ENCODE measurements around the gene ZNF692. TPM values are rescaled to one million over a fixed set of nuclear protein-coding genes. Genes with fewer than 3 reads are reported as not detected.

ZNF692 gene
- total and polyA plus RNA-seq, 2 donors (not counting 3 experiments of a cell fraction or from before 2014, with no cell fraction given): 32.6 to 36.6 TPM

DNA sequence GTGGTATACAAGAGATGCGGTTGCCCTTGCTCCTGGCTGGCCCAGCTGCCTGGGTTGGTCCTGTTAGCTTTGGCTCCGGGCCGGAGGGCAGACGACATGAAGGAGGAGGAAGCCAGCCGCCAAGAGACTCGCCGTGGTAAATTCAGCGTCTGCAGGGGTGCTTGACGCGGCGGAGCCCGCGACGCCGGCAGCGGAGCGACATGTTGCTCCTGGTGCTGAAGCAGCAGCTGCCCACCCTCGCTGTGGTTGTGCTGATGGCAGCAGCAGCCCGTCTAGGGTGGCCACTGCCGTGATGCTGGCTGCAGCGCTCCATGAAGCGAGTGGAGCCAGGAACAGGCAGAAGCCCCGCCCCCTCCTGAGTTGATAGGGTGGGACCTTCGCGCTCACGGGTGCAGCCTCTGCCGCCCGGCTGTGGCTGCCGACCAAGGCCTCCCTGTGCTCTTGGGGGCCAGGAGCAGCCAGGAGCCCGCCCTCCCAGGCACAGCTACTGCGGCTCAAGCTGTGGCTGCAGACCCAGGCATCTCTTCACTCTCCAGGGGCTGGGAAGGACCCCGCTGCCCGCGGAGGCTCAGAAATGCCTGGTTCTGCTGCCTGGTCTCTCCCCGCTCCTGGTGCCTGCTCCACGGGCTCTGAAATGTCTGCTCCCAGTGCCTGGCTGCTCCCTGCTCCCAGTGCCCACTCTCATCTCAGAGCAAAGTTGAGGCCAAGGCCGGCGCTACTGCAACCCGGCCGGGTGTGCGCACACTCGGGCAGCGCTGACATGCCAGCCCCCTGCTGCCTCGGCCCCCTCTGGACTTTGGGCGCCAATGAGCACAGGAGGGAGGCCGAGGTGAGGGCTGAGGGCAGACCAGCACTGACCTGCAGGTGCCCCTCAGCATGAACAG is 4.4 kb upstream of the ZNF692 start:
- H3K79me2 ChIP-seq (ENCODE audit: control insufficient read depth, insufficient read depth, low read length): peaks cover 2% of the 10 kb centered on the region
- H3K4me3 ChIP-seq (replicated peaks in 1 of 3; ENCODE audit: insufficient read depth in 1 of 3, low read depth in 1 of 3, low read length in 3 of 3): peak overlapping the region; percentile 14 to 39 (median 31)
- intact Hi-C loops (cut with micrococcal nuclease): loop anchor here (1.0 kb wide), 2 partner anchors 10 to 43 kb away; partner anchors contain the start of gene PGBD2
- ChIA-PET CTCF (interaction anchor here (1.7 kb wide), 1 partner anchor 10 kb away, joined by 7 read pairs; no protein-coding TSS in a partner anchor), POLR2A (no interaction called here)
- peak overlapping the region; percentile 50 for H3K4me2 ChIP-seq (ENCODE audit: insufficient read depth, low read length)
- no peaks in the 10 kb centered on the region for H3K9me3 ChIP-seq (replicated peaks; ENCODE audit: control insufficient read depth, insufficient read depth, low read length)
- no peaks in the 10 kb centered on the region for H4K20me1 ChIP-seq (replicated peaks; ENCODE audit: control insufficient read depth, extremely low read depth, insufficient read depth, low read length)
- DNase-seq (ENCODE audit: low read depth, low spot score): peak; percentile 76
- no peaks in the 10 kb centered on the region for H3K9me1 ChIP-seq (replicated peaks; ENCODE audit: control insufficient read depth, extremely low read depth, insufficient read depth, low read length)
- no TSS peak for BruUV-seq (replicated peaks)
- H3K36me3 ChIP-seq (ENCODE audit: control insufficient read depth in 2 of 2, extremely low read depth in 1 of 2, insufficient read depth in 2 of 2, low read length in 2 of 2): no peaks in the 10 kb centered on the region
- dilution Hi-C loops (cut with MboI; ENCODE audit: extremely low pct_ligation_motif_present, low sequenced_read_pairs): no loop called here
- FAIRE-seq: peak; percentile 74
- H3K4me1 ChIP-seq (ENCODE audit: control insufficient read depth, extremely low read depth, insufficient read depth, low read length): peaks cover 12% of the 10 kb centered on the region
- peaks cover 2 to 4% of the 10 kb centered on the region in 2 experiments for H3K27me3 ChIP-seq (ENCODE audit: control insufficient read depth in 2 of 2, insufficient read depth in 2 of 2, low read length in 2 of 2)
- H2AFZ ChIP-seq (ENCODE audit: low read depth, low read length): peak overlapping the region; percentile 89
- TF ChIP-seq JUN (IDR thresholded peaks at IDR 0.05; ENCODE audit: borderline replicate concordance, insufficient read depth, insufficient read length, low read depth) (no peak), MYC (IDR thresholded peaks at IDR 0.05; ENCODE audit: low read depth, low read length) (no peak), FOS (IDR thresholded peaks at IDR 0.05; ENCODE audit: borderline replicate concordance, insufficient read depth, low read length) (no peak), GATA2 (IDR thresholded peaks at IDR 0.05; ENCODE audit: insufficient read depth, insufficient read length, low read depth, low read length) (no peak), POLR2A (IDR thresholded peaks at IDR 0.05; ENCODE audit: low read depth, low read length) (peak; percentile 63), EZH2 (IDR thresholded peaks at IDR 0.05; ENCODE audit: borderline replicate concordance, low read depth, low read length, severe bottlenecking) (no peak), POLR2AphosphoS5 (IDR thresholded peaks at IDR 0.05; ENCODE audit: insufficient read depth, low read depth, low read length) (peak; percentile 55)
- TF ChIP-seq, protein P1, sequence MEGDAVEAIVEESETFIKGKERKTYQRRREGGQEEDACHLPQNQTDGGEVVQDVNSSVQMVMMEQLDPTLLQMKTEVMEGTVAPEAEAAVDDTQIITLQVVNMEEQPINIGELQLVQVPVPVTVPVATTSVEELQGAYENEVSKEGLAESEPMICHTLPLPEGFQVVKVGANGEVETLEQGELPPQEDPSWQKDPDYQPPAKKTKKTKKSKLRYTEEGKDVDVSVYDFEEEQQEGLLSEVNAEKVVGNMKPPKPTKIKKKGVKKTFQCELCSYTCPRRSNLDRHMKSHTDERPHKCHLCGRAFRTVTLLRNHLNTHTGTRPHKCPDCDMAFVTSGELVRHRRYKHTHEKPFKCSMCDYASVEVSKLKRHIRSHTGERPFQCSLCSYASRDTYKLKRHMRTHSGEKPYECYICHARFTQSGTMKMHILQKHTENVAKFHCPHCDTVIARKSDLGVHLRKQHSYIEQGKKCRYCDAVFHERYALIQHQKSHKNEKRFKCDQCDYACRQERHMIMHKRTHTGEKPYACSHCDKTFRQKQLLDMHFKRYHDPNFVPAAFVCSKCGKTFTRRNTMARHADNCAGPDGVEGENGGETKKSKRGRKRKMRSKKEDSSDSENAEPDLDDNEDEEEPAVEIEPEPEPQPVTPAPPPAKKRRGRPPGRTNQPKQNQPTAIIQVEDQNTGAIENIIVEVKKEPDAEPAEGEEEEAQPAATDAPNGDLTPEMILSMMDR (IDR thresholded peaks at IDR 0.05; ENCODE audit: extremely low read depth in 1 of 2, insufficient read depth in 1 of 2, low read depth in 1 of 2, low read length in 2 of 2): no peak
- TF ChIP-seq, protein P2, sequence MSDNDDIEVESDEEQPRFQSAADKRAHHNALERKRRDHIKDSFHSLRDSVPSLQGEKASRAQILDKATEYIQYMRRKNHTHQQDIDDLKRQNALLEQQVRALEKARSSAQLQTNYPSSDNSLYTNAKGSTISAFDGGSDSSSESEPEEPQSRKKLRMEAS (IDR thresholded peaks at IDR 0.05; ENCODE audit: insufficient read depth, insufficient read length): no peak
- H3K27ac ChIP-seq (ENCODE audit: insufficient read depth, low read depth, low read length): no peak overlapping the region
- H3K9ac ChIP-seq (replicated peaks; ENCODE audit: extremely low read depth, insufficient read depth, low read length): no peak overlapping the region
